Astrocyte of the cerebellum (primary cell): ENCODE results near the gene ADCY1.

Source experiments
- DNase-seq: peaks from one replicate; pipeline ENCODE4 v3.0.0-alpha.2; 2011; ENCODE audit warnings: low read depth
- H3K4me3 ChIP-seq: 2 replicates; pipeline ENCODE4 v1.5.1; 2011; ENCODE audit warnings: mild to moderate bottlenecking, low read depth, low read length, moderate library complexity
- in situ Hi-C: cut with HindIII; loops from 2 replicates; pipeline ENCODE4 v1.10.0; 2017; ENCODE audit warnings: low sequenced_read_pairs
- TF ChIP-seq, protein P1 (sequence below): IDR thresholded peaks from 2 replicates; pipeline ENCODE4 v1.5.1; 2012; ENCODE audit warnings: low read length, low read depth, moderate library complexity, mild to moderate bottlenecking; ENCODE audit errors: missing control alignments

The ADCY1 gene

DNA sequence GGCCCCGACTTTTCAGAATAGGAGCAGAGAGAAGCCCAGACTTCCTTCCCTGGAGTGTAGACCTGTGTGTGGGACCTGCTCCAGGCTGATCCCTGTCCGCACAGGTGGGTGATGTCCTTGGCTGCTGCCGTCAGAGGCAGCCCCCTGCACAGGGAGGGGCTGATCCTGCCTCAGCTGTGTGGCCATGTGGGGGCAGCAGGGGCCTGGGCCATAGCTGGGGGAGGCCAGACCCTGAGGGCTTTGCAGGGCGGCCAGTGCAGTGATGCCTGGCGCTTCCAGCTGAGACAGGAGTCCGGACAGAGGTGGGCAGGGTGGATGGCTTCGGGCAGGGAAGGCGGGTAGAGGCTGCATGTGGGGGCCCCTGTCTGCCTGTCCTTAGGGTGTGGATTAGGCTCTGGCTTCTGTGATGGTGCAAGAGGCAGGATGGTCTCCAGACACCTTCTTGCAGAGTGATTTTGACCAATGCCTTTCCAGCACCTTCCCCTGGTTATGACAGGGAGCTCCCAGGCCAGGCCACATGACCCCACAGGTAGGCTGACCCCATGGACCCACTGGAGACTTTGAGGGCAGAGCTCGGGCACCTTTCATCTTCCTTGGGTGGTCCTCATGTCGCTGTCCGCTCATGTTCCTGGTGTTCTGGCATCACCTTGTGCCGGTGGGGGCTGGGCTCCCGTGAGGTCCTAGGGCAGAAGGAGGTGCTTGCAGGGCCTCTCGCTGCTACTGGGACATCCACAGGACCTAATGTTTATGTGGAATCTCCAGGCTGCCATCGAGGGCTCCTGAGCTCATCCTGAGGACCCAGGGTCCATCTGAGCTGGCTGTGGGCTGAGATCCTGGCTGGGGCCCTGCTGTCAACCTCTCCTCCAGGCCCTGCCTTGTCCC lies 141.5 kb downstream of the ADCY1 start:
- TF ChIP-seq, protein P1, sequence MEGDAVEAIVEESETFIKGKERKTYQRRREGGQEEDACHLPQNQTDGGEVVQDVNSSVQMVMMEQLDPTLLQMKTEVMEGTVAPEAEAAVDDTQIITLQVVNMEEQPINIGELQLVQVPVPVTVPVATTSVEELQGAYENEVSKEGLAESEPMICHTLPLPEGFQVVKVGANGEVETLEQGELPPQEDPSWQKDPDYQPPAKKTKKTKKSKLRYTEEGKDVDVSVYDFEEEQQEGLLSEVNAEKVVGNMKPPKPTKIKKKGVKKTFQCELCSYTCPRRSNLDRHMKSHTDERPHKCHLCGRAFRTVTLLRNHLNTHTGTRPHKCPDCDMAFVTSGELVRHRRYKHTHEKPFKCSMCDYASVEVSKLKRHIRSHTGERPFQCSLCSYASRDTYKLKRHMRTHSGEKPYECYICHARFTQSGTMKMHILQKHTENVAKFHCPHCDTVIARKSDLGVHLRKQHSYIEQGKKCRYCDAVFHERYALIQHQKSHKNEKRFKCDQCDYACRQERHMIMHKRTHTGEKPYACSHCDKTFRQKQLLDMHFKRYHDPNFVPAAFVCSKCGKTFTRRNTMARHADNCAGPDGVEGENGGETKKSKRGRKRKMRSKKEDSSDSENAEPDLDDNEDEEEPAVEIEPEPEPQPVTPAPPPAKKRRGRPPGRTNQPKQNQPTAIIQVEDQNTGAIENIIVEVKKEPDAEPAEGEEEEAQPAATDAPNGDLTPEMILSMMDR, result no peak
- in situ Hi-C loops, result no loop called here
- no peak overlapping the region for H3K4me3 ChIP-seq
- DNase-seq, result no peak

DNA sequence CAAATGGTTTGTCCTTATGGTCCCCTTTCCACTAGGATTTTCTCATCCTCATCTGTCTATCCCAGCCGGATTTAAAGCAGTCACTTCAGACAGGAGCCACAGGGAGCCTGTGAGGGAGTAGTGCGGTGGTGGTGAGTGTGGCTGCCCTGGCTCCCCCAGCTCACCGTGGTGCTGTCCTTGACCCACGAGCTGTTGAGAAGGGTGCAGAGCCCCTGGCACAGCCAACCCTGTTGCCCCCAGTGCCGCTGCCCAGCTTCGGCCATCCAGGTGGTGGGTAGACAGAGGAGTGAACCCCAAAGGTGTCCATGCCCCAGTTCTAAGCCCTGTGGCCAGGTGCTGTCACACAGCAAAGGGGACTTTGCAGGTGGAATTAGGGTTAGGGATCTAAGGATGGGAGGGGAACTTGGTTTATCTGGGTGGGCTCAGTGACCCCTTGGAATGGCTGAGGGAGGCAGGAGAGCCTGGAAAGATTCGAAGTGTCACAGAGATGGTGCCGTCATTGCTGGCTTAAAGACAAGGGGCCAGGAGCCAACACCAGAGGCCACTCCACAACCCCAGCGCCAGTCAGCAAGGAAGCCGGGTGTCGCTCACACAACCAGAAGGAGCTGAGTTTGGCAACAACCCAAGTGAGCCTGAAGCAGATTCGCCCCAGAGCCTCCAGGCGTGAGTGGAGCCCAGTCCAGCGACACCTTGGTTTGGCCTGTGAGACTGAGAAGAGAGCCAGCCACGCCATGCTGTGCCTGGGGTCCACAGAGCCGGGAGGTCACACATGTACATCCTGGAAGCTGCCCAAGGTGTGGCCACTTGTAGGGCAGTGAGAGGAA lies 142.4 kb downstream of the ADCY1 start:
- H3K4me3 ChIP-seq, result no peak overlapping the region
- TF ChIP-seq, protein P1, result no peak
- DNase-seq, result no peak
- in situ Hi-C loops, result no loop called here

DNA sequence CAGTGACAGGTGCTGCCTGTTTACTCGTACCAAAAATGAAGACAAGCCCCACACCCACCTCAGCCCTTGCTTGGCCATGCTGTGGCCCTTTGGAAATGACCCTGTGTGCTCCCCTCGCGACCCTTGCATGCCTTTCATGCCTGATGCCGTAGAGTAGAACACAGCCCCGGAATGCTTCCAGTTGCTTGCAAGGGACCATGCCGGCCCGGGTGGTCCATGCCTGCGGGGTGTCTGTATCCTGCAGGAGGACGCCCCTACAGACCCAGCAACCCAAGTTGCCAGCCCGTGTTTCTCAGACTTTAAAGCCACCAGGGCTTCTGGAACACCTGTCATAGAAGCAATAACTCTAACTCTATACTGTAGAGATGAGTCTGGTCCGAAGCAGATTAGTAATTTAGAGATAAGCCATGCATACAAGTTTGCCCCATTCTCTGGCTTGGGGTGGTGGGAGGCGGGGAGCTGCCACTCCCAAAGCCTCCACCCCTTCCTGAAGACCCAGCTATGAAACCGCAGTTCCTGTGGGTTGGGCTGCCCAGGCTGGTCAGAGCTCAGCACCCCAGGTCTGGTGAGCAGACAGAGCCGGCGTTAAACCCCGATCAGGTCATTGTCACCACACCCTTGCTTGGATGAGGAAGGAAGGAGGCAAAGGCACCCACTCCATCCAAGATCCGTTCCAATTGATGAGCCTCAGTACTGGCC lies 143.5 kb downstream of the ADCY1 start:
- DNase-seq, result no peak
- no peak overlapping the region for H3K4me3 ChIP-seq
- TF ChIP-seq, protein P1, result no peak
- in situ Hi-C loops, result no loop called here

DNA sequence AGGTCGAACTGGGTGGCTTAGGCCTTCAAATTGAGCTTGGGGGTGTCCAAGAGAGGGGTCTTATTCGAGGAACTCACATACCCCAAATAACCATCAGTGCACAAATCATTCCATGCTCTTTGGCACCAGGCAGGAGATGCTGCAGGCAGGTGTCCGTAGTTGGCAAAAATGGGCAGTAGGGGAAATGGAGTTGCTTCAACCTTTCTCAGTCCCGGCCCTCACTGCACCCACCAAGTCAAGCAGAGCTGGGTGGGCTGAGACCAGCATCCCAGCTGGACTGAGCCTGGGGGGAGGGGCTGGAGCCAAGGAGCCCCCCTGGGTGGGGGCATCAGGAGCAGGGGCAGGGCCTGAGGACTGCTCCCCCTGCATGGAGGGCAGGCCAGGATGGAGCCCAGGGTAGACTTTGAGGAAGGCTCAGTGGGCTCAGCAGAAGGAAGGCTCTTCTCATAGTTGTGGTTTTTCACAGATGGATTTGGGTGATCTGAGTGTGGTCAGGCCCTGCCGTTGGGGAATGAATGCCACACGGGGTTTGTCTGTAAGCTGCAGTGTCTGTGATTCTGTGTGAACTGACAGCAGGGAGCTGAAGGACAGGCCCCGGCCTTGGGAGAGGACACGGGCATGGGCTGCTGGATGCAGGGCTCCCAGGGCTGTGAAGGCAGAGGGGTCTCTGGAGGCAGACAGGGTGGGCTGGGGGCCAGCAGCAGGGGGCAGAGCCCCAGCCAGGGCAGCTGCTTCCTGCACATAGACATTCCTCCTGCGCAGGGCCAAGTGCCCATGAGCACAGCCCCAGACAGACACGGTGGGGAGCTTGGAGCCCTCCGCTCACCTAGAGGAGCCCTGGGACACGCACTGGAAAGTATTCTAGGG lies 144.5 kb downstream of the ADCY1 start:
- TF ChIP-seq, protein P1, result no peak
- in situ Hi-C loops, result no loop called here
- no peak overlapping the region for H3K4me3 ChIP-seq
- DNase-seq, result no peak

DNA sequence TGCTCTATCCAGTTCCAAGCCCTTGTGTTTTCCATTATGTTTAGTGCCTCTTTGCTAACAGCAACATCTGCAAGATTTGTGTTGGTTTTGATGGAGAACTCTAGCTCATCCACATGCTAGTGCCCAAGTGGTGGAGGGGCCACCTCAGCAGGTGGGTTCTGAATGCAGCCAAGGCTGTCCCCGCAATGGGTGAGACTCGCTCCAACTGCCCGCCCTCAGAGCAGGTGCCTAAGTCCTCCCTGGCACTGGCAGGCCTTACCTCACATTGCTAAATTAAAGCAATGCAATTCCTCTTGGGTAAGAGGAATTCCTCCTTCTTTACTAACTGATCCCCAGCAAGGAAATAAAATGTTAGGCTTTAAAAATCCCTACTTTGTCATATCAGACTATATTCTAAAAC lies 146.8 kb downstream of the ADCY1 start:
- DNase-seq, result no peak
- no peak overlapping the region for H3K4me3 ChIP-seq
- in situ Hi-C loops, result no loop called here
- TF ChIP-seq, protein P1, result no peak
